Measurements from ENCODE around the gene HOMER1.
A peak's percentile ranks its signal among the peaks of the same experiment; 100 is the strongest.

The HOMER1 gene

DNA sequence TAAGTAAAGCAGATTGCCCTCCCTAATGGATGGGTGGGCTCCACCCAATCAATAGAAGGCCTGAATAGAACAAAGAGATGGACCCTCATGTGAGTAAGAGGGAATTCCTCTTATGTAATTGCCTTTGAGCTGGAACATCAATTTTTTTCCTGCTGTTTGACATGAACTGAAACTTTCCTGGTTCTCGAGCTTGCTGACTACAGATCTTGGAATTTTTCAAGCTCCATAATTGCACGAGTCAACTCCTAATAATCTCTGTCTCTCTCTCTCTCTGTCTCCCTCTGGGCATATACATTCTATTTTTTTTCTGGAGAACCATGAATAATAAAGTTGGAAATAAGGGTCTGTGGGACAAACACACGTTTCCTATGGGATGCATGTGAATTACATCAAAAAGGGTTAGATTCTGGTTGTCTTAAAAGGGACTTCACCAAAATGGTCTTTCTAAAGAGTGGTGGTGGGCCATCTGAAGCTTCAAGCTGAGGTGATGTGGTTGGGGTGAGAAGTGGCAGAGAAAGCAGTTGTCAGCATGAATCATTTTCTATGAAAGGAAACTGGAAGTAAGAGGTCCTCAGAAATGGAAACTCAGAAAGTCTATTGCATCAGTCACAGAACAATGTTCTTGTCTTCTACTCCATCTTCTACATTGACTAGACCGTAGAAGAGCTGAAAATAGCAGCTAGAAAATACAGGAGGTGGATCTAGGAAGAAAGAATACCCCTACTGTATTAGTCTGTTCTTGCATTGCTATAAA, 47.0 kb upstream of the HOMER1 start:
- peak overlapping the region; percentile 36; the same call in 1 of the 2 replicates for H3K9ac ChIP-seq
- H3K27me3 ChIP-seq (ENCODE audit: insufficient read depth, low read depth): no peaks in the 10 kb centered on the region
- H2AFZ ChIP-seq (ENCODE audit: low read depth): peak overlapping the region; percentile 67
- peaks cover 60% of the 10 kb centered on the region for H3K4me1 ChIP-seq (ENCODE audit: low read depth, poor library complexity, severe bottlenecking)
- TF ChIP-seq, protein P1, sequence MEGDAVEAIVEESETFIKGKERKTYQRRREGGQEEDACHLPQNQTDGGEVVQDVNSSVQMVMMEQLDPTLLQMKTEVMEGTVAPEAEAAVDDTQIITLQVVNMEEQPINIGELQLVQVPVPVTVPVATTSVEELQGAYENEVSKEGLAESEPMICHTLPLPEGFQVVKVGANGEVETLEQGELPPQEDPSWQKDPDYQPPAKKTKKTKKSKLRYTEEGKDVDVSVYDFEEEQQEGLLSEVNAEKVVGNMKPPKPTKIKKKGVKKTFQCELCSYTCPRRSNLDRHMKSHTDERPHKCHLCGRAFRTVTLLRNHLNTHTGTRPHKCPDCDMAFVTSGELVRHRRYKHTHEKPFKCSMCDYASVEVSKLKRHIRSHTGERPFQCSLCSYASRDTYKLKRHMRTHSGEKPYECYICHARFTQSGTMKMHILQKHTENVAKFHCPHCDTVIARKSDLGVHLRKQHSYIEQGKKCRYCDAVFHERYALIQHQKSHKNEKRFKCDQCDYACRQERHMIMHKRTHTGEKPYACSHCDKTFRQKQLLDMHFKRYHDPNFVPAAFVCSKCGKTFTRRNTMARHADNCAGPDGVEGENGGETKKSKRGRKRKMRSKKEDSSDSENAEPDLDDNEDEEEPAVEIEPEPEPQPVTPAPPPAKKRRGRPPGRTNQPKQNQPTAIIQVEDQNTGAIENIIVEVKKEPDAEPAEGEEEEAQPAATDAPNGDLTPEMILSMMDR (conservative IDR thresholded peaks at IDR 0.05; ENCODE audit: low read depth, low read length): no peak
- peak overlapping the region; percentile 81 for H3K4me2 ChIP-seq
- H3K36me3 ChIP-seq (ENCODE audit: insufficient read depth): no peaks in the 10 kb centered on the region
- no peak overlapping the region for H3K4me3 ChIP-seq (IDR thresholded peaks at IDR 0.05; ENCODE audit: insufficient read depth, low read depth, low read length)
- no peaks in the 10 kb centered on the region for H4K20me1 ChIP-seq (ENCODE audit: insufficient read depth)
- H3K79me2 ChIP-seq (ENCODE audit: insufficient read depth, low read depth): no peaks in the 10 kb centered on the region
- peak overlapping the region; percentile 83 for H3K27ac ChIP-seq

DNA sequence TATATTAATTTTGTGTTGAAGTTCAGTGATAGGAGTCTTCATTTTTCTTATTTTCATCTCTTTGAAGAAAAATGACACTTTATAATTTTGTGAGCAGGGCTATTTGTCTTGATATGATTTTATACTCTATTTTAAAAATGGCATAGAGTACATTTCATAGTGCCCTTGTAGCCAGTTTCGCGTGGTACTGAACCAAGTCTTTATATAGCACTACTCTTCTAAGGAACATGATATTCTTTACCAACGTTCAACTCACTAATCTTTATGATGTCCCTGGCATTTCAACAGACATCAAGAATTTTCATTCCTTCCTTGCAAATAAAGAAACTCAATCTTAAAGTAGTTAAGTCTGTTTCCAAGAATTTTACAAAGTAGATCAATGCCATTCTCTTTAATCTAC, 41.5 kb upstream of the HOMER1 start:
- no peak overlapping the region for H3K9ac ChIP-seq
- H2AFZ ChIP-seq (ENCODE audit: low read depth): no peak overlapping the region
- no peak overlapping the region for H3K4me2 ChIP-seq
- H3K36me3 ChIP-seq (ENCODE audit: insufficient read depth): no peaks in the 10 kb centered on the region
- H3K4me3 ChIP-seq (IDR thresholded peaks at IDR 0.05; ENCODE audit: insufficient read depth, low read depth, low read length): no peak overlapping the region
- H3K27ac ChIP-seq: no peak overlapping the region
- no peaks in the 10 kb centered on the region for H3K27me3 ChIP-seq (ENCODE audit: insufficient read depth, low read depth)
- TF ChIP-seq, protein P1 (conservative IDR thresholded peaks at IDR 0.05; ENCODE audit: low read depth, low read length): no peak
- peaks cover 38% of the 10 kb centered on the region for H3K4me1 ChIP-seq (ENCODE audit: low read depth, poor library complexity, severe bottlenecking)
- H3K79me2 ChIP-seq (ENCODE audit: insufficient read depth, low read depth): no peaks in the 10 kb centered on the region
- no peaks in the 10 kb centered on the region for H4K20me1 ChIP-seq (ENCODE audit: insufficient read depth)

DNA sequence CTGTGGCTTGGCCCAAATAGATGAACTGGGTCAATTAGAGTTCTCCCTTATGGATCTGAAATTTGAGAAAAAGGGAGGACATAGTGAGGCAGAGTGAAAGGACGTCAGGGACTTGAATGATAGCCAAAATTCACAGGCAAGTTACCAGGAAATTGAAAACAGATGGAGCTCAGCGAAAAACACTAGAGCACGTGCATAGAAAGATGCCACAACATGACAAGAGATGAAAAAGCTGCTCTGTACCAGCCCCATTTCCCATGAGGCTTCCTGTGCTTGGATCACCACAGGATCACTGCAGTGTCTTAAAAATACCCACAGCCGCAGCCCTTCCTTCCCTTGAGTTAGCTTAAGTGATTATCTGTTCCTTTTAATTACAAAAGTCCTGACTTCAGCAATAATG, 39.0 kb upstream of the HOMER1 start:
- Histone ChIP-seq H3K4me2 (no peak overlapping the region), H3K4me1 (ENCODE audit: low read depth, poor library complexity, severe bottlenecking) (peaks cover 48% of the 10 kb centered on the region), H2AFZ (ENCODE audit: low read depth) (no peak overlapping the region), H3K9ac (no peak overlapping the region), H3K79me2 (ENCODE audit: insufficient read depth, low read depth) (no peaks in the 10 kb centered on the region), H3K27me3 (ENCODE audit: insufficient read depth, low read depth) (no peaks in the 10 kb centered on the region), H4K20me1 (ENCODE audit: insufficient read depth) (no peaks in the 10 kb centered on the region), H3K27ac (no peak overlapping the region), H3K36me3 (ENCODE audit: insufficient read depth) (no peaks in the 10 kb centered on the region), H3K4me3 (IDR thresholded peaks at IDR 0.05; ENCODE audit: insufficient read depth, low read depth, low read length) (no peak overlapping the region)
- TF ChIP-seq, protein P1 (conservative IDR thresholded peaks at IDR 0.05; ENCODE audit: low read depth, low read length): no peak

DNA sequence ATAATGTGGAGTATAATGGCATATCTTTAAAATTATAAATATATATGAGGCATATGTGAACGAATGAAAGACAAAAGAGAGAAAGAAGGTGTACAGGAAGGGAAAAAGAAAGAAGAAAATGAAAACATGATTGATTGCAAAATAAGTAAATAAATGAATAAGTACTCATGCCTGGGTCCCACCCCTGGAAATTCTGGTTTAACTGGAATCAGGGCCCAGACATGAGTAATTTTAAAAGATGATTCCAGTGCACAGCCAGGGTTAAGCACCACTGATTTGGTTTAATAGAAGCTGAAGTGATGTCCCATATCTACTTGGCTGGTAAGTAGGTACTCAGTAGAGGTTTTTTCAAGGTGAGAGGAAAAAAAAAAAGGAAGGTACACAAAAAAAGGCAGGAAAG, 34.0 kb upstream of the HOMER1 start:
- Histone ChIP-seq H2AFZ (ENCODE audit: low read depth) (peak overlapping the region; percentile 53; the same call in 1 of the 2 replicates), H3K36me3 (ENCODE audit: insufficient read depth) (no peaks in the 10 kb centered on the region), H3K9ac (peak overlapping the region; percentile 66; the same call in 1 of the 2 replicates), H3K27ac (peak overlapping the region; percentile 92), H3K27me3 (ENCODE audit: insufficient read depth, low read depth) (no peaks in the 10 kb centered on the region), H3K4me1 (ENCODE audit: low read depth, poor library complexity, severe bottlenecking) (peaks cover 54% of the 10 kb centered on the region), H3K79me2 (ENCODE audit: insufficient read depth, low read depth) (no peaks in the 10 kb centered on the region), H3K4me2 (peak overlapping the region; percentile 97), H3K4me3 (IDR thresholded peaks at IDR 0.05; ENCODE audit: insufficient read depth, low read depth, low read length) (no peak overlapping the region), H4K20me1 (ENCODE audit: insufficient read depth) (no peaks in the 10 kb centered on the region)
- TF ChIP-seq, protein P1 (conservative IDR thresholded peaks at IDR 0.05; ENCODE audit: low read depth, low read length): no peak
